OCI-LY1 (cell line): Measurements from ENCODE around the gene MORN3.
A peak's percentile ranks its signal among the peaks of the same experiment; 100 is the strongest.
"Not testable (repeated sequence)": the region's sequence is repeated elsewhere in the genome, so short reads cannot be mapped to it uniquely, and the experiment has no call there.

Experiments used
- H2AFZ ChIP-seq: fragments of 200-600 bp; sonication (generic), shearing (Covaris generic); 2 replicates; pipeline ENCODE4 v1.6.0; 2014; ENCODE audit warnings: antibody characterized with exemption, mild to moderate bottlenecking, low read length
- H3F3A ChIP-seq: fragments of 200-600 bp; sonication (generic), shearing (Covaris generic); 2 replicates; pipeline ENCODE4 v1.6.0; 2014; ENCODE audit warnings: mild to moderate bottlenecking, antibody characterized with exemption, low read length, moderate library complexity; ENCODE audit not compliant: insufficient read depth
- H3K27ac ChIP-seq: fragments of 200-600 bp; sonication (generic); 2 replicates; pipeline ENCODE4 v1.5.1; 2014; ENCODE audit warnings: low read length, mixed run types, mild to moderate bottlenecking, low read depth; ENCODE audit not compliant: poor library complexity, severe bottlenecking
- H3K27me3 ChIP-seq: fragments of 200-600 bp; sonication (generic); 2 replicates; pipeline ENCODE4 v1.6.0; 2014; ENCODE audit warnings: antibody characterized with exemption, mild to moderate bottlenecking, low read length, moderate library complexity; ENCODE audit not compliant: insufficient read depth
- H3K36me3 ChIP-seq: fragments of 200-600 bp; sonication (generic); 2 replicates; pipeline ENCODE4 v1.6.1; 2014; ENCODE audit warnings: mild to moderate bottlenecking, antibody characterized with exemption, low read length, moderate library complexity, mixed read lengths; ENCODE audit not compliant: insufficient read depth
- H3K4me1 ChIP-seq: fragments of 200-600 bp; sonication (generic); 2 replicates; pipeline ENCODE4 v1.5.1; 2014; ENCODE audit warnings: mild to moderate bottlenecking, low read length, moderate library complexity; ENCODE audit not compliant: insufficient read depth, severe bottlenecking
- H3K4me2 ChIP-seq: fragments of 200-600 bp; sonication (generic), shearing (Covaris generic); 2 replicates; pipeline ENCODE4 v1.6.1; 2014; ENCODE audit warnings: low read length
- H3K4me3 ChIP-seq: fragments of 200-600 bp; sonication (generic); 2 replicates; pipeline ENCODE4 v1.5.1; 2014; ENCODE audit warnings: low read length, low read depth, mild to moderate bottlenecking, mixed read lengths; ENCODE audit not compliant: poor library complexity, severe bottlenecking
- H3K79me2 ChIP-seq: fragments of 200-600 bp; shearing (Covaris generic); 2 replicates; pipeline ENCODE4 v1.6.1; 2016; ENCODE audit warnings: mixed run types, low read length, mixed read lengths; ENCODE audit not compliant: insufficient read depth
- H3K9ac ChIP-seq: fragments of 200-600 bp; sonication (generic), shearing (Covaris generic); 2 replicates; pipeline ENCODE4 v1.6.1; 2014; ENCODE audit warnings: mild to moderate bottlenecking, low read length, mixed read lengths
- H3K9me2 ChIP-seq: fragments of 200-600 bp; sonication (generic), shearing (Covaris generic); 2 replicates; pipeline ENCODE4 v1.6.1; 2014; ENCODE audit warnings: low read depth, mild to moderate bottlenecking, low read length, mixed read lengths
- H3K9me3 ChIP-seq: fragments of 200-600 bp; shearing (Covaris generic); 2 replicates; pipeline ENCODE4 v1.6.1; 2014; ENCODE audit warnings: low read length, mixed read lengths
- H4K20me1 ChIP-seq: fragments of 200-600 bp; sonication (generic), shearing (Covaris generic); 2 replicates; pipeline ENCODE4 v1.6.0; 2016; ENCODE audit warnings: mild to moderate bottlenecking, low read length; ENCODE audit not compliant: insufficient read depth
- CTCF ChIP-seq: fragments of 200-600 bp; sonication (generic), shearing (Covaris generic); IDR thresholded peaks from 2 replicates; pipeline ENCODE4 v1.5.1; 2017; ENCODE audit warnings: mild to moderate bottlenecking, antibody characterized with exemption, low read length, moderate library complexity, mixed read lengths
- EZH2 ChIP-seq: fragments of 200-600 bp; sonication (generic), shearing (Covaris generic); IDR thresholded peaks from 2 replicates; pipeline ENCODE4 v1.8.0; 2017; ENCODE audit warnings: borderline replicate concordance, mixed run types, mild to moderate bottlenecking, antibody characterized with exemption, low read length, moderate library complexity, mixed read lengths

MORN3 gene

GRCh38 chr12:121638298-121639202 is 30.9 kb downstream of the MORN3 start:
- Histone ChIP-seq H3K27ac (peak overlapping the region; percentile 68), H3K9ac (no peak overlapping the region), H2AFZ (no peak overlapping the region), H3F3A (no peaks in the 10 kb centered on the region), H3K79me2 (peaks cover 4% of the 10 kb centered on the region; the same call in 1 of the 2 replicates), H3K27me3 (no peaks in the 10 kb centered on the region), H3K4me2 (no peak overlapping the region), H3K4me1 (peaks cover 23% of the 10 kb centered on the region), H3K36me3 (peaks cover 7% of the 10 kb centered on the region), H3K4me3 (no peak overlapping the region), H3K9me2 (no peaks in the 10 kb centered on the region), H4K20me1 (no peaks in the 10 kb centered on the region), H3K9me3 (no peaks in the 10 kb centered on the region)
- TF ChIP-seq CTCF = no peak
- TF ChIP-seq EZH2 = no peak

DNA sequence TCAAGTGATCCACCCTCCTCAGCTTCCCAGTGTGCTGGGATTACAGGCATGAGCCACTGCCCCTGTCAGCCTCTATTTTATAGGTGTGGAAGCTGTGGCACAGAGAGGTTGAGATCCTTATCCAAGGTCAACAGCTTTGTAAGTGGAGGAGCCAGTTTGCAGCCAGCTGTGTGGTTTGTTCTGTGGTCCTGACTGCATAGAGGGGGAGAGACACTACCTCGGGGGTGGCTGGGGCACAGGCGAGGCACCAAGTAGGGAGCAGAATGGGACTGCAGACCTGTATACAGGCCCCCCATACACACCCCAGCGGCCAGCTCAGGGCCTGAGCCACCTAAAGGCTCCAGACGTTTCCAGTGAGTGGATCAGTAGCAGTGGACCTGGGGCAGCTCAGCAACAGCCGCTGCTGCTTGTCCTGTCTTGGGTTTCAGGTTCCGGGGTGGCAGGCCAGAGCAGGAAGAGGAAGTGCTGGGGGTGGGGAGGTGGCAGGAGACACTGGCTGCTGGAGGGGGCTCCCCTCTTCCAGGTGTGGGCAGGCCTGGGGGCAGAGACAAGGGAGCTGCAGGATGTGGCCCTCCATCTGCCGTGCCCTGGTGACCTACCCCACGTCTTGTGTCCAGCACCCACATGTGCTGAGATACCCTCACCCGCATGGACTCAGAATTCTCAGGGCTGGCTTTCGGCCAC is 32.1 kb downstream of the MORN3 start:
- Histone ChIP-seq H3K36me3 (peaks cover 7% of the 10 kb centered on the region), H3K4me2 (peak overlapping the region; percentile 59), H4K20me1 (no peaks in the 10 kb centered on the region), H3K4me1 (peaks cover 34% of the 10 kb centered on the region), H3F3A (no peaks in the 10 kb centered on the region), H3K9me3 (no peaks in the 10 kb centered on the region), H3K27ac (peak overlapping the region; percentile 68), H3K9ac (peak overlapping the region; percentile 53), H3K79me2 (peaks cover 4% of the 10 kb centered on the region; the same call in 1 of the 2 replicates), H3K27me3 (no peaks in the 10 kb centered on the region), H2AFZ (0 out of 2 replicates have a peak overlapping the region, but pooled peaks have one; percentile 51), H3K4me3 (peak overlapping the region; percentile 15), H3K9me2 (no peaks in the 10 kb centered on the region)
- no peak for TF ChIP-seq CTCF
- no peak for TF ChIP-seq EZH2

GRCh38 chr12:121634836-121635235 is 34.6 kb downstream of the MORN3 start:
- peaks cover 5% of the 10 kb centered on the region; the same call in 1 of the 2 replicates for H3K36me3 ChIP-seq
- H3K9me3 ChIP-seq = no peaks in the 10 kb centered on the region
- H3K27me3 ChIP-seq = no peaks in the 10 kb centered on the region
- no peak for TF ChIP-seq CTCF
- no peak for TF ChIP-seq EZH2
- H3K4me1 ChIP-seq = peaks cover 38% of the 10 kb centered on the region
- no peak overlapping the region for H2AFZ ChIP-seq
- no peaks in the 10 kb centered on the region for H4K20me1 ChIP-seq
- no peak overlapping the region for H3K27ac ChIP-seq
- H3K9me2 ChIP-seq = no peaks in the 10 kb centered on the region
- H3K4me2 ChIP-seq = peak overlapping the region; percentile 24; the same call in 1 of the 2 replicates
- H3K4me3 ChIP-seq = no peak overlapping the region
- H3K9ac ChIP-seq = no peak overlapping the region
- H3K79me2 ChIP-seq = peaks cover 4% of the 10 kb centered on the region; the same call in 1 of the 2 replicates
- no peaks in the 10 kb centered on the region for H3F3A ChIP-seq

- H4K20me1 ChIP-seq, H3K9me2 ChIP-seq, H3F3A ChIP-seq, H3K27me3 ChIP-seq, H3K27ac ChIP-seq, H3K4me2 ChIP-seq, H2AFZ ChIP-seq, H3K36me3 ChIP-seq, H3K79me2 ChIP-seq, H3K4me3 ChIP-seq, H3K9ac ChIP-seq, H3K9me3 ChIP-seq: not testable (repeated sequence)
- H3K4me1 ChIP-seq = peaks cover 46% of the 10 kb centered on the region
These were observed 35.6 kb downstream of the MORN3 start for GRCh38 chr12:121633833-121634196.
